GM12878 (cell line): ENCODE data around the gene TMOD3. TPM values are rescaled to one million over a fixed set of nuclear protein-coding genes. Genes with fewer than 3 reads are reported as not detected.

Source experiments
- ATAC-seq: fragments of 200-7000 bp; cut with Tn5 transposase; 3 replicates; pipeline ENCODE4 v1.9.1; 2020; ENCODE audit warnings: mild to moderate bottlenecking, moderate library complexity
- BruUV-seq: library from RNA; stranded (reverse); fragments of 400-500 nt; replicated peaks from 2 replicates; lab custom pipeline; 2021; lab: Mats Ljungman, UMichigan
- CTCF ChIA-PET: fragments of 300-600 bp; sonication (Branson Sonifier 250); formaldehyde crosslinking; extraction: SDS; loops from one replicate; lab custom pipeline; 2021; ENCODE audit warnings: inconsistent platforms; lab: Yijun Ruan, JAX
- POLR2A ChIA-PET: fragments of 350-600 bp; formaldehyde crosslinking; extraction: SDS; loops from one replicate; lab custom pipeline; 2021; ENCODE audit warnings: inconsistent platforms; lab: Charles Lee
- RAD21 ChIA-PET: fragments of 300-600 bp; sonication (Branson Sonifier 250); formaldehyde crosslinking; loops from one replicate; lab custom pipeline; 2023; ENCODE audit warnings: antibody characterized with exemption; ENCODE audit not compliant: unreplicated experiment; lab: Charles Lee
- SMC1A ChIA-PET: fragments of 300-600 bp; sonication (Branson Sonifier 250); formaldehyde crosslinking; loops from one replicate; lab custom pipeline; 2023; ENCODE audit not compliant: unreplicated experiment, uncharacterized antibody; lab: Charles Lee
- DNase-seq: peaks from one replicate; pipeline ENCODE4 v3.0.0-alpha.2; 2011; ENCODE audit warnings: low read depth, low spot score
- FAIRE-seq: peaks from 3 replicates; lab custom pipeline; 2011; peaks lifted over from hg19 to GRCh38; lab: Jason Lieb, UNC
- H2AFZ ChIP-seq: 2 replicates; pipeline ENCODE4 v1.6.0; 2011; ENCODE audit warnings: low read depth, low read length, control low read depth; ENCODE audit not compliant: control insufficient read depth
- H3K27ac ChIP-seq: 2 replicates; pipeline ENCODE4 v1.5.1; 2011; ENCODE audit warnings: control low read depth; ENCODE audit not compliant: control insufficient read depth, insufficient read depth
- H3K27me3 ChIP-seq, 2 experiments: replicated peaks in 1 of 2; 2 replicates each; pipeline versions ENCODE4 v1.6.0 to v1.6.1; 2011; ENCODE audit warnings: low read length in 1 of 2; ENCODE audit not compliant: control insufficient read depth in 2 of 2, insufficient read depth in 2 of 2
- H3K36me3 ChIP-seq, 2 experiments: 2 replicates each; pipeline ENCODE4 v1.5.1; 2011; ENCODE audit warnings: low read length in 1 of 2; ENCODE audit not compliant: control insufficient read depth in 2 of 2, insufficient read depth in 2 of 2
- H3K4me1 ChIP-seq: 2 replicates; pipeline ENCODE4 v1.6.1; 2011; ENCODE audit warnings: mild to moderate bottlenecking, low read length, moderate library complexity, mixed read lengths; ENCODE audit not compliant: control insufficient read depth, insufficient read depth
- H3K4me2 ChIP-seq: 2 replicates; pipeline ENCODE4 v1.6.0; 2011; ENCODE audit warnings: control low read depth; ENCODE audit not compliant: control insufficient read depth, insufficient read depth
- H3K4me3 ChIP-seq: fragments of 200-600 bp; sonication (generic); 2 replicates; pipeline ENCODE4 v1.5.1; 2016
- H3K79me2 ChIP-seq: 2 replicates; pipeline ENCODE4 v1.6.0; 2011; ENCODE audit warnings: low read length; ENCODE audit not compliant: control insufficient read depth, insufficient read depth
- H3K9ac ChIP-seq: 2 replicates; pipeline ENCODE4 v1.8.0; 2011; ENCODE audit warnings: low read length, control low read depth, mixed read lengths; ENCODE audit not compliant: control insufficient read depth, insufficient read depth
- H3K9me3 ChIP-seq: replicated peaks from 3 replicates; pipeline ENCODE4 v1.5.1; 2011; ENCODE audit warnings: mild to moderate bottlenecking, low read length; ENCODE audit not compliant: control insufficient read depth, insufficient read depth
- H4K20me1 ChIP-seq: 2 replicates; pipeline ENCODE4 v1.6.0; 2011; ENCODE audit not compliant: control insufficient read depth, insufficient read depth
- BCLAF1 ChIP-seq: fragments of 450-650 bp; IDR thresholded peaks from 2 replicates; pipeline ENCODE4 v1.6.1; 2017; ENCODE audit warnings: antibody characterized with exemption, mild to moderate bottlenecking, moderate library complexity
- BMI1 ChIP-seq: fragments of 450-650 bp; IDR thresholded peaks from 2 replicates; pipeline ENCODE4 v1.6.1; 2016; ENCODE audit warnings: mild to moderate bottlenecking, moderate library complexity, borderline replicate concordance
- BRCA1 ChIP-seq: IDR thresholded peaks from 2 replicates; pipeline ENCODE4 v1.6.1; 2011; ENCODE audit warnings: low read depth, low read length, improper control_type of control experiment
- CHD2 ChIP-seq: IDR thresholded peaks from 2 replicates; pipeline ENCODE4 v1.6.1; 2011; ENCODE audit warnings: low read depth, low read length, improper control_type of control experiment, borderline replicate concordance
- CREB1 ChIP-seq: IDR thresholded peaks from 2 replicates; pipeline ENCODE4 v1.6.1; 2012; ENCODE audit warnings: low read depth, mild to moderate bottlenecking, inconsistent platforms
- HDAC2 ChIP-seq: fragments of 200-600 bp; sonication (generic); IDR thresholded peaks from 2 replicates; pipeline ENCODE4 v1.6.1; 2017
- IKZF2 ChIP-seq, 2 experiments: fragments of 450-650 bp; IDR thresholded peaks; 2 replicates each; pipeline ENCODE4 v1.6.1; 2017; ENCODE audit warnings: mild to moderate bottlenecking in 2 of 2, moderate library complexity in 2 of 2
- IRF5 ChIP-seq: fragments of 450-650 bp; IDR thresholded peaks from 2 replicates; pipeline ENCODE4 v1.6.1; 2017; ENCODE audit warnings: borderline replicate concordance
- MXI1 ChIP-seq: fragments of 150-350 bp; IDR thresholded peaks from 2 replicates; pipeline ENCODE4 v1.6.1; 2011; ENCODE audit warnings: low read depth, mild to moderate bottlenecking, inconsistent platforms, low read length, improper control_type of control experiment
- POLR2A ChIP-seq: IDR thresholded peaks from 2 replicates; pipeline ENCODE4 v1.6.1; 2011; ENCODE audit warnings: low read depth, mild to moderate bottlenecking, low read length
- POU2F2 ChIP-seq: IDR thresholded peaks from 3 replicates; pipeline ENCODE4 v1.6.1; 2011; ENCODE audit warnings: low read depth, mild to moderate bottlenecking, low read length, borderline replicate concordance
- SMAD5 ChIP-seq: IDR thresholded peaks from 2 replicates; pipeline ENCODE4 v1.6.1; 2016; ENCODE audit warnings: antibody characterized with exemption, low read depth
- TCF3 ChIP-seq: IDR thresholded peaks from 2 replicates; pipeline ENCODE4 v1.6.1; 2012; ENCODE audit warnings: low read depth, mild to moderate bottlenecking, low read length, borderline replicate concordance; ENCODE audit not compliant: insufficient read depth
- TCF7 ChIP-seq: IDR thresholded peaks from 2 replicates; pipeline ENCODE4 v1.6.1; 2014; ENCODE audit warnings: antibody characterized with exemption, borderline replicate concordance
- ZBTB11 ChIP-seq: fragments of 450-650 bp; formaldehyde crosslinking; IDR thresholded peaks from 2 replicates; pipeline ENCODE4 v1.5.0; 2022; ENCODE audit warnings: mild to moderate bottlenecking, missing genetic modification characterization
- ZNF274 ChIP-seq: IDR thresholded peaks from one replicate; pipeline ENCODE4 v1.8.0; 2011; ENCODE audit not compliant: insufficient read length, insufficient read depth
- WGBS: methylation state at CpG from one replicate; pipeline ENCODE4 v1.1.6; 2016; ENCODE audit warnings: low lambda C conversion rate; ENCODE audit not compliant: insufficient replicate concordance, insufficient coverage; ENCODE audit errors: missing lambda C conversion rate; 5-methylcytosine and 5-hydroxymethylcytosine counted together
- in situ Hi-C: fragments of 300-500 bp; cut with MboI; formaldehyde crosslinking; loops from 9 replicates; pipeline ENCODE4 v1.14.3; 2018; ENCODE audit warnings: mixed read lengths
- intact Hi-C: fragments of 100-400 bp; cut with micrococcal nuclease; formaldehyde crosslinking; loops from one replicate; pipeline ENCODE4 v1.14.2; 2022; ENCODE audit not compliant: unreplicated experiment
- polyA plus RNA-seq, 11 experiments: library from polyadenylated mRNA; depleted of rRNA in 4 of 11; unstranded in 6 of 11; stranded (reverse) in 5 of 11; fragments of >200 nt; fragmentation: Nextera tagmentation in 4 of 11; fragmentation: Illumina TruSeq in 1 of 11; extraction: Ambion mirVana in 4 of 11; extraction: Trizol in 1 of 11; gene quantifications; 1 replicate in 1 of 11; 2 replicates in 10 of 11; pipeline versions ENCODE4 v1.2.1 to v1.2.3, GENCODE V29; 2011 to 2016; ENCODE audit warnings: inconsistent platforms in 2 of 11, missing spikeins in 2 of 11, low read depth in 1 of 11
- total RNA-seq, 4 experiments: library from RNA; depleted of rRNA in 3 of 4; stranded (reverse); fragments of >200 nt in 3 of 4; fragmentation: Illumina TruSeq in 1 of 4; extraction: Trizol in 1 of 4; gene quantifications; 2 replicates each; pipeline versions ENCODE4 v1.2.1 to v1.2.3, GENCODE V29; 2013 to 2021

The TMOD3 gene
- total and polyA plus RNA-seq, 10 of the 15 experiments (the other 5 are each of a cell fraction or from before 2014, with no cell fraction given), result 5.2 to 39.4 (median 22.5) TPM

DNA sequence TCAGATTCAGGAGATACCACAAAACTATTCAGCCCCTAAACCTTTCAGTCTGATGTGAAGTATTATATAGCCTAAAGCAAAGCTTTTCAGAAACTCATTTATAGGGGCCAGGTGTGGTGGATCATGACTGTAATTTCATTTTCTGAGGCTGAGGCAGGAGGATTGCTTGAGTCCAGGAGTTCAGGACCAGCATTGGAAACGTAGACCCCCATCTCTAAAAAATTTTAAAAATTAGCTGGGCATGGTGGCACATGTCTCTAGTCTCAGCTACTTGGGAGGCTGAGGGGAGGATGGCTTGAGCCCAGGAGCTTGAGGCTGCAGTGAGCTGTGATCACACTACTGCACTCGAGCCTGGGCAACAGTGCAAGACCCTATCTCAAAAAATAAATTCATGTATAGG lies 60.0 kb downstream of the TMOD3 start (continued):
- TF ChIP-seq BCLAF1 (no peak), CREB1 (no peak), TCF7 (no peak), POLR2A (no peak)

DNA sequence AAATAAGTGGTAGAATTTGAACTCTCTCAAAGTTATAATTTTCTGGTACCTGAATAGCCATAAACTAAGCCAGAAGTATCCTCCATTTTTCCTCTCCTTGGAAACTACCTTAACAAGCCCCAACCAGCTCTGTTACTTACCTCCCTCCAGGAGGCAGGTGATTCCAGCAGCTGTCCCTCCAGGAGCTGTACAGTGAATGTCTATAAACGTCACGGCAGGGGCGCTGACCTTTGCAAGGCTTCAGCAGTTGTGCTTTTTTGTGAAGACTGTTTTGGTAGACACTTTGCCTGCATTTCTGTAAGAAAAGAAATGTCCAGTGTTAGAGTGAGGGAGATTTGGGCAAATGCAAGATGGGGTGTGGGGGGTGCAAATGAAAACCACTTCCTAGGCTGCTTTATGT lies 75.0 kb downstream of the TMOD3 start:
- H3K36me3 ChIP-seq, result peaks cover 4 to 24% of the 10 kb centered on the region in 2 experiments
- in situ Hi-C loops (no loop called here), intact Hi-C loops (no loop called here)
- no TSS peak for BruUV-seq
- H3K4me1 ChIP-seq, result no peaks in the 10 kb centered on the region
- ChIA-PET POLR2A (no interaction called here), SMC1A (interaction anchor here (1.1 to 1.3 kb wide), 2 partner anchors 14 to 255 kb away, joined by 3 to 4 read pairs; no protein-coding TSS in a partner anchor), CTCF (interaction anchor here (0.9 to 2.7 kb wide), 9 partner anchors 8 to 323 kb away, joined by 3 to 21 read pairs (median 7); no protein-coding TSS in a partner anchor), RAD21 (no interaction called here)
- ATAC-seq (no peak), FAIRE-seq (no peak), DNase-seq (no peak)
- H3K9me3 ChIP-seq, result no peaks in the 10 kb centered on the region
- no peaks in the 10 kb centered on the region for H3K79me2 ChIP-seq
- no peak overlapping the region for H3K9ac ChIP-seq
- WGBS, result 99% methylated on average over 3 of the region's 3 CpGs
- no peak overlapping the region for H3K4me2 ChIP-seq
- H3K27me3 ChIP-seq, result no peaks in the 10 kb centered on the region
- no peak overlapping the region for H2AFZ ChIP-seq
- H3K27ac ChIP-seq, result no peak overlapping the region
- no peaks in the 10 kb centered on the region for H4K20me1 ChIP-seq
- no peak overlapping the region for H3K4me3 ChIP-seq
- TF ChIP-seq MXI1 (no peak), CHD2 (no peak), IRF5 (no peak), SMAD5 (no peak), IKZF2 (IDR thresholded peaks at IDR 0.05) (no peak), ZNF274 (no peak), BRCA1 (no peak), BMI1 (no peak), ZBTB11 (CRISPR knock-in tag) (no peak), TCF3 (no peak), POU2F2 (no peak), HDAC2 (no peak)
